HEK293 (cell line): ENCODE results near the gene GSG1L.

Experiments used
- MZF1 ChIP-seq: fragments of 450-650 bp; formaldehyde crosslinking; IDR thresholded peaks from 2 replicates; pipeline ENCODE4 v1.5.1; 2017; ENCODE audit warnings: missing biosample characterization, missing genetic modification characterization, borderline replicate concordance
- RBAK ChIP-seq: fragments of 450-650 bp; formaldehyde crosslinking; IDR thresholded peaks from 2 replicates; pipeline ENCODE4 v1.5.1; 2016; ENCODE audit warnings: missing biosample characterization, missing genetic modification characterization
- TF ChIP-seq, protein P1 (sequence below): fragments of 450-650 bp; formaldehyde crosslinking; IDR thresholded peaks from 2 replicates; pipeline ENCODE4 v1.5.1; 2016; ENCODE audit warnings: missing biosample characterization, missing genetic modification characterization
- TF ChIP-seq, protein P2 (sequence below): fragments of 450-650 bp; formaldehyde crosslinking; IDR thresholded peaks from 2 replicates; pipeline ENCODE4 v1.5.1; 2016; ENCODE audit warnings: missing biosample characterization, missing genetic modification characterization
- TF ChIP-seq, protein P3 (sequence below): fragments of 450-650 bp; formaldehyde crosslinking; IDR thresholded peaks from 2 replicates; pipeline ENCODE4 v1.5.1; 2017; ENCODE audit warnings: missing biosample characterization, mild to moderate bottlenecking, missing genetic modification characterization, moderate library complexity

DNA sequence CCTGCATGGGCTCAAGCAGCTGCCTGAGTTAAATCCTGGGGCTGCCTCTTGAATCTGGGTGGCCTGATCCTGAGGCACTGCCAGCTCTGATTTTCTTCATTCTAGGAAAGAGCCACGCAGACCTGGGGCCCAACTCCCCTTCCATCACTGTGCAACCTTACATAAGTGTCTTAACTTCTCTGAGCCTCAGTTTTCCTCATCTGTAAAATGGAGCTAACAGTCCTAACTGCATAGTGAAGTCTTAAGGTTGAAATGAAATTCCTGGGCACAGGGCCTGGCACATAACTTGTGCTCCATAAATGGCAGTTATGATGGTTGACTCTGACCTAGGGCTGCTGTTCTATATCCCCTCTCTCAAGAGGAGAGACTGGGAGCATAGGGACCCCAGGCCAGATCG, 236.6 kb downstream of the GSG1L start:
- TF ChIP-seq, protein P1, sequence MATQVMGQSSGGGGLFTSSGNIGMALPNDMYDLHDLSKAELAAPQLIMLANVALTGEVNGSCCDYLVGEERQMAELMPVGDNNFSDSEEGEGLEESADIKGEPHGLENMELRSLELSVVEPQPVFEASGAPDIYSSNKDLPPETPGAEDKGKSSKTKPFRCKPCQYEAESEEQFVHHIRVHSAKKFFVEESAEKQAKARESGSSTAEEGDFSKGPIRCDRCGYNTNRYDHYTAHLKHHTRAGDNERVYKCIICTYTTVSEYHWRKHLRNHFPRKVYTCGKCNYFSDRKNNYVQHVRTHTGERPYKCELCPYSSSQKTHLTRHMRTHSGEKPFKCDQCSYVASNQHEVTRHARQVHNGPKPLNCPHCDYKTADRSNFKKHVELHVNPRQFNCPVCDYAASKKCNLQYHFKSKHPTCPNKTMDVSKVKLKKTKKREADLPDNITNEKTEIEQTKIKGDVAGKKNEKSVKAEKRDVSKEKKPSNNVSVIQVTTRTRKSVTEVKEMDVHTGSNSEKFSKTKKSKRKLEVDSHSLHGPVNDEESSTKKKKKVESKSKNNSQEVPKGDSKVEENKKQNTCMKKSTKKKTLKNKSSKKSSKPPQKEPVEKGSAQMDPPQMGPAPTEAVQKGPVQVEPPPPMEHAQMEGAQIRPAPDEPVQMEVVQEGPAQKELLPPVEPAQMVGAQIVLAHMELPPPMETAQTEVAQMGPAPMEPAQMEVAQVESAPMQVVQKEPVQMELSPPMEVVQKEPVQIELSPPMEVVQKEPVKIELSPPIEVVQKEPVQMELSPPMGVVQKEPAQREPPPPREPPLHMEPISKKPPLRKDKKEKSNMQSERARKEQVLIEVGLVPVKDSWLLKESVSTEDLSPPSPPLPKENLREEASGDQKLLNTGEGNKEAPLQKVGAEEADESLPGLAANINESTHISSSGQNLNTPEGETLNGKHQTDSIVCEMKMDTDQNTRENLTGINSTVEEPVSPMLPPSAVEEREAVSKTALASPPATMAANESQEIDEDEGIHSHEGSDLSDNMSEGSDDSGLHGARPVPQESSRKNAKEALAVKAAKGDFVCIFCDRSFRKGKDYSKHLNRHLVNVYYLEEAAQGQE (tag by site-specific recombination): no peak
- TF ChIP-seq RBAK (no peak), MZF1 (no peak)
- TF ChIP-seq, protein P2, sequence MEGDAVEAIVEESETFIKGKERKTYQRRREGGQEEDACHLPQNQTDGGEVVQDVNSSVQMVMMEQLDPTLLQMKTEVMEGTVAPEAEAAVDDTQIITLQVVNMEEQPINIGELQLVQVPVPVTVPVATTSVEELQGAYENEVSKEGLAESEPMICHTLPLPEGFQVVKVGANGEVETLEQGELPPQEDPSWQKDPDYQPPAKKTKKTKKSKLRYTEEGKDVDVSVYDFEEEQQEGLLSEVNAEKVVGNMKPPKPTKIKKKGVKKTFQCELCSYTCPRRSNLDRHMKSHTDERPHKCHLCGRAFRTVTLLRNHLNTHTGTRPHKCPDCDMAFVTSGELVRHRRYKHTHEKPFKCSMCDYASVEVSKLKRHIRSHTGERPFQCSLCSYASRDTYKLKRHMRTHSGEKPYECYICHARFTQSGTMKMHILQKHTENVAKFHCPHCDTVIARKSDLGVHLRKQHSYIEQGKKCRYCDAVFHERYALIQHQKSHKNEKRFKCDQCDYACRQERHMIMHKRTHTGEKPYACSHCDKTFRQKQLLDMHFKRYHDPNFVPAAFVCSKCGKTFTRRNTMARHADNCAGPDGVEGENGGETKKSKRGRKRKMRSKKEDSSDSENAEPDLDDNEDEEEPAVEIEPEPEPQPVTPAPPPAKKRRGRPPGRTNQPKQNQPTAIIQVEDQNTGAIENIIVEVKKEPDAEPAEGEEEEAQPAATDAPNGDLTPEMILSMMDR (tag by site-specific recombination): no peak
- TF ChIP-seq, protein P3, sequence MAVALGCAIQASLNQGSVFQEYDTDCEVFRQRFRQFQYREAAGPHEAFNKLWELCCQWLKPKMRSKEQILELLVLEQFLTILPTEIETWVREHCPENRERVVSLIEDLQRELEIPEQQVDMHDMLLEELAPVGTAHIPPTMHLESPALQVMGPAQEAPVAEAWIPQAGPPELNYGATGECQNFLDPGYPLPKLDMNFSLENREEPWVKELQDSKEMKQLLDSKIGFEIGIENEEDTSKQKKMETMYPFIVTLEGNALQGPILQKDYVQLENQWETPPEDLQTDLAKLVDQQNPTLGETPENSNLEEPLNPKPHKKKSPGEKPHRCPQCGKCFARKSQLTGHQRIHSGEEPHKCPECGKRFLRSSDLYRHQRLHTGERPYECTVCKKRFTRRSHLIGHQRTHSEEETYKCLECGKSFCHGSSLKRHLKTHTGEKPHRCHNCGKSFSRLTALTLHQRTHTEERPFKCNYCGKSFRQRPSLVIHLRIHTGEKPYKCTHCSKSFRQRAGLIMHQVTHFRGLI (tag by site-specific recombination): no peak
